Thyroid gland (tissue), 4 donors: Measurements from ENCODE around the gene CACNA1A.

ENCODE experiments used
- POLR2A ChIP-seq, 2 donors: fragments of 450-650 bp; IDR thresholded peaks; one replicate each; pipeline ENCODE4 v1.6.1; 2017; ENCODE audit warnings: antibody characterized with exemption in 2 of 2, mild to moderate bottlenecking in 2 of 2, moderate library complexity in 1 of 2
- TF ChIP-seq, protein P1 (sequence below), 6 experiments: fragments of 200-600 bp in 3 of 6; fragments of 450-650 bp in 3 of 6; sonication (generic) in 3 of 6; IDR thresholded peaks; one replicate each; pipeline ENCODE4 v1.5.1; 2016 to 2019; ENCODE audit warnings: antibody characterized with exemption in 6 of 6, mild to moderate bottlenecking in 2 of 6, inconsistent platforms in 1 of 6, moderate library complexity in 1 of 6

DNA sequence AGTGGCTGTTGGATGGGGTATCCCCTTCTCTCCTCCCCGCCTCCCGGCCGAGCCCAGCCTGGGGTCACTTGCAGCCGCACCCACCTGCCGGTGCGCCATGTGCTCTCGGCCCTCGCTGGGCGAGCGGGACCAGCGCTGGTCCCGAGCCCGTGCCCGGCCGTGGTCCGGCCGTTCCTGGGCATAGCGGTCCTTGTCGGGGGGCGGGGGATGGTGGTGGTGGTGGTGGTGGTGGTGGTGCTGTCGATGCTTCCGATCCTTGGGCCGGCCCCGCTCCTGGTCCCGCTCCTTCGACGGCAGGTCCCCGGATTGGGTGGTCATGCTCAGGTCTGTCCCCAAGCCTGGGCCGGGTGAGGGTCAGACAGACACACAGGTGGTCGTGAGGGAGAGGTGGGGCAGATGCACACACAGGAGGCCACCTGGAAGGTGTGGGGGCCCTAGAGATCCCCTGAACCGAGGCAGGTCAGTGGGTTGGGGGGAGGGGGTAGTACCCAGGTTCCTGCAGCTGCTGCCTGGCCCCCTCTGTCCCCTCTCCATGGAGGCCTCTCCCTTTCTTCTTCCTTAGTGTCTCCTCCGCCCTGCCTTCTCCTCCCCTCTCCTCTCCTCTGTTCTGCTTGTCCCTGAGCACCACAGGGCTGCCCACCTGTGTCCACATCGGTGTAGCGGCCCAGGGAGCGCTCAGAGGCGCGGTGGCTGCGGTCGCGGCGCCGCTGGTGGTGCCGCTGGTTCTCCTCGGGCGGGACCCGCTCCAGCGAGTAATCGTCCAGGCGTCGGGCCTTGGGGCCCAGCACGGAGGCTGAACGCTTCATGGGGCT, 297.4 kb downstream of the CACNA1A start:
- TF ChIP-seq, protein P1, sequence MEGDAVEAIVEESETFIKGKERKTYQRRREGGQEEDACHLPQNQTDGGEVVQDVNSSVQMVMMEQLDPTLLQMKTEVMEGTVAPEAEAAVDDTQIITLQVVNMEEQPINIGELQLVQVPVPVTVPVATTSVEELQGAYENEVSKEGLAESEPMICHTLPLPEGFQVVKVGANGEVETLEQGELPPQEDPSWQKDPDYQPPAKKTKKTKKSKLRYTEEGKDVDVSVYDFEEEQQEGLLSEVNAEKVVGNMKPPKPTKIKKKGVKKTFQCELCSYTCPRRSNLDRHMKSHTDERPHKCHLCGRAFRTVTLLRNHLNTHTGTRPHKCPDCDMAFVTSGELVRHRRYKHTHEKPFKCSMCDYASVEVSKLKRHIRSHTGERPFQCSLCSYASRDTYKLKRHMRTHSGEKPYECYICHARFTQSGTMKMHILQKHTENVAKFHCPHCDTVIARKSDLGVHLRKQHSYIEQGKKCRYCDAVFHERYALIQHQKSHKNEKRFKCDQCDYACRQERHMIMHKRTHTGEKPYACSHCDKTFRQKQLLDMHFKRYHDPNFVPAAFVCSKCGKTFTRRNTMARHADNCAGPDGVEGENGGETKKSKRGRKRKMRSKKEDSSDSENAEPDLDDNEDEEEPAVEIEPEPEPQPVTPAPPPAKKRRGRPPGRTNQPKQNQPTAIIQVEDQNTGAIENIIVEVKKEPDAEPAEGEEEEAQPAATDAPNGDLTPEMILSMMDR (IDR thresholded peaks at IDR 0.05) = no peak
- TF ChIP-seq POLR2A (IDR thresholded peaks at IDR 0.05) = no peak
